DOHH2 (cell line): ENCODE results near the gene PPM1H.

Experiments
- H3F3A ChIP-seq: fragments of 200-600 bp; sonication (generic), shearing (Covaris generic); 2 replicates; pipeline ENCODE4 v1.6.0; 2016; ENCODE audit warnings: antibody characterized with exemption, mild to moderate bottlenecking; ENCODE audit not compliant: control insufficient read depth, insufficient read depth
- H3K27ac ChIP-seq: fragments of 200-600 bp; sonication (generic); 2 replicates; pipeline ENCODE4 v1.5.1; 2014; ENCODE audit warnings: low read depth, mild to moderate bottlenecking, low read length, moderate library complexity
- H3K27me3 ChIP-seq: fragments of 200-600 bp; sonication (generic); 2 replicates; pipeline ENCODE4 v1.6.1; 2014; ENCODE audit warnings: mild to moderate bottlenecking, low read length, mixed read lengths; ENCODE audit not compliant: control insufficient read depth
- H3K36me3 ChIP-seq: fragments of 200-600 bp; sonication (generic); 2 replicates; pipeline ENCODE4 v1.6.1; 2014; ENCODE audit warnings: mild to moderate bottlenecking, low read length, moderate library complexity, mixed read lengths; ENCODE audit not compliant: control insufficient read depth
- H3K4me1 ChIP-seq: fragments of 200-600 bp; sonication (generic); 2 replicates; pipeline ENCODE4 v1.6.1; 2014; ENCODE audit warnings: mild to moderate bottlenecking, low read length, mixed read lengths; ENCODE audit not compliant: control insufficient read depth
- H3K4me2 ChIP-seq: fragments of 200-600 bp; sonication (generic); 2 replicates; pipeline ENCODE4 v1.6.0; 2014; ENCODE audit warnings: mild to moderate bottlenecking, low read length, moderate library complexity
- H3K4me3 ChIP-seq: fragments of 200-600 bp; sonication (generic); 2 replicates; pipeline ENCODE4 v1.5.1; 2014; ENCODE audit warnings: mild to moderate bottlenecking, low read length, mixed read lengths
- H3K79me2 ChIP-seq: fragments of 200-600 bp; sonication (generic); 2 replicates; pipeline ENCODE4 v1.6.1; 2014; ENCODE audit warnings: mild to moderate bottlenecking, low read length, mixed read lengths; ENCODE audit not compliant: control insufficient read depth
- H3K9me2 ChIP-seq: fragments of 200-600 bp; sonication (generic); replicated peaks from 2 replicates; pipeline ENCODE4 v1.6.1; 2014; ENCODE audit warnings: mild to moderate bottlenecking, low read length, mixed read lengths; ENCODE audit not compliant: control insufficient read depth
- H3K9me3 ChIP-seq: fragments of 200-600 bp; sonication (generic); 2 replicates; pipeline ENCODE4 v1.6.1; 2014; ENCODE audit warnings: antibody characterized with exemption, low read length, mixed read lengths; ENCODE audit not compliant: control insufficient read depth, insufficient read depth
- H4K20me1 ChIP-seq: fragments of 200-600 bp; sonication (generic); 2 replicates; pipeline ENCODE4 v1.6.0; 2014; ENCODE audit warnings: low read depth, mild to moderate bottlenecking, antibody characterized with exemption, low read length, moderate library complexity; ENCODE audit not compliant: control insufficient read depth, insufficient read depth
- EZH2phosphoT487 ChIP-seq: fragments of 200-600 bp; sonication (generic); IDR thresholded peaks from 2 replicates; pipeline ENCODE4 v1.6.1; 2017; ENCODE audit warnings: borderline replicate concordance, mild to moderate bottlenecking, antibody characterized with exemption, low read length, moderate library complexity, mixed read lengths
- TF ChIP-seq, protein P1 (sequence below): fragments of 200-600 bp; sonication (generic); IDR thresholded peaks from one replicate; pipeline ENCODE4 v1.5.1; 2014; ENCODE audit warnings: antibody characterized with exemption, mild to moderate bottlenecking, low read depth, low read length; ENCODE audit not compliant: poor library complexity, severe bottlenecking

PPM1H gene

DNA sequence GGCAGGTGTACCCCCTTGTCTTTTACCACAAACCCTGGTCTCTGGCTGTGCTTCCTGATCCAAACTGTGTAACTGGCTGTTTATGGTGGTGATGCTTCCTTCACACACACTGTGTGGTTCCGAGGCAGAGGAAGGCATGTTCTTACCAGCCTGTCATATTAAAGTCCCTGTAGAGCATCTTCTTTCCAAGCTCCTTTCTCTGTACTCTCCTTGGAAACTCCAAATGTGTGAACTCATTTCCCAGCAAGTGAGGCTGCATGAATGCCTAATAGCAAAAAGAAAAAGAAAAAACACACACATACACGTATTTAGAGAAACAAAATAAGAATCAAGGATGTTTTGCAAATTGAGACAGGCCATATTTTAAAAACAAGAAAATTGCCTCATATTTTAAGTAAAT, 214.9 kb downstream of the PPM1H start:
- Histone ChIP-seq H3K9me2 (no peaks in the 10 kb centered on the region), H3K79me2 (no peaks in the 10 kb centered on the region), H3K4me2 (no peak overlapping the region), H3K27ac (no peak overlapping the region), H4K20me1 (no peaks in the 10 kb centered on the region), H3K36me3 (no peaks in the 10 kb centered on the region), H3K9me3 (no peaks in the 10 kb centered on the region), H3K4me3 (no peak overlapping the region), H3K4me1 (no peaks in the 10 kb centered on the region), H3F3A (no peaks in the 10 kb centered on the region), H3K27me3 (peaks cover 3% of the 10 kb centered on the region; the same call in 1 of the 2 replicates)
- TF ChIP-seq EZH2phosphoT487, result no peak
- TF ChIP-seq, protein P1, sequence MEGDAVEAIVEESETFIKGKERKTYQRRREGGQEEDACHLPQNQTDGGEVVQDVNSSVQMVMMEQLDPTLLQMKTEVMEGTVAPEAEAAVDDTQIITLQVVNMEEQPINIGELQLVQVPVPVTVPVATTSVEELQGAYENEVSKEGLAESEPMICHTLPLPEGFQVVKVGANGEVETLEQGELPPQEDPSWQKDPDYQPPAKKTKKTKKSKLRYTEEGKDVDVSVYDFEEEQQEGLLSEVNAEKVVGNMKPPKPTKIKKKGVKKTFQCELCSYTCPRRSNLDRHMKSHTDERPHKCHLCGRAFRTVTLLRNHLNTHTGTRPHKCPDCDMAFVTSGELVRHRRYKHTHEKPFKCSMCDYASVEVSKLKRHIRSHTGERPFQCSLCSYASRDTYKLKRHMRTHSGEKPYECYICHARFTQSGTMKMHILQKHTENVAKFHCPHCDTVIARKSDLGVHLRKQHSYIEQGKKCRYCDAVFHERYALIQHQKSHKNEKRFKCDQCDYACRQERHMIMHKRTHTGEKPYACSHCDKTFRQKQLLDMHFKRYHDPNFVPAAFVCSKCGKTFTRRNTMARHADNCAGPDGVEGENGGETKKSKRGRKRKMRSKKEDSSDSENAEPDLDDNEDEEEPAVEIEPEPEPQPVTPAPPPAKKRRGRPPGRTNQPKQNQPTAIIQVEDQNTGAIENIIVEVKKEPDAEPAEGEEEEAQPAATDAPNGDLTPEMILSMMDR, result no peak

DNA sequence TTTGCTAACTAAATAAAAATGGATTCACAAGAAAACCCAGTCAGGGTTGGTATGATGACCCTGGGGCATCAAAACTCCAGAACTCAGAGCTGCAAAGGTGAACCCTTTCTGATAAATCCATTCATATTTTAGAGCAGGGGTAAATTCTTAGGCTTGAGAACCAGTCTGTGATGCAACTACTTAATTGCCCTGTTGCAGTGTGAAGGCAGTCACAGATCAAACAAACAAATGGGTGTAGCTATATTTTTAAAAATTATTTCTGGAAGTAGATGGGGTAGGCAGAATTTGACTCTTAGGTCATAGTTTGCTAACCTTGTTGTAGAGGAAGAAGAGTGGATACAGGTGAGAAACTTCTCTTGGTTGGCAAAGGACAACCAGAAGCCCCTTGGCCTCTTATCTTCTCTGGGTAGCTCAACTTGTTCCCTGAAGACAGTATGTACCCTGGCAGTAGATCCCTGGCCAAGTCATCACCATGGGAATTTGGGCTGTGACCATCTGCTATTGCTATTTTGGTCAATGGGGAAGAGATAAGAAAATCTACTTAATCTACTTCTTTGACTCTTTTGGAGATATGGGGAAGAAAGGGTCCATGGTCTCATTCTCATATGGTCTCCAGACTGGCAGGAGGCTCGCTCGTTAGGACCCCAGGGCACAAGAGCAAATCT, 216.1 kb downstream of the PPM1H start:
- Histone ChIP-seq H3K9me3 (no peaks in the 10 kb centered on the region), H3K4me1 (no peaks in the 10 kb centered on the region), H3K36me3 (no peaks in the 10 kb centered on the region)

DNA sequence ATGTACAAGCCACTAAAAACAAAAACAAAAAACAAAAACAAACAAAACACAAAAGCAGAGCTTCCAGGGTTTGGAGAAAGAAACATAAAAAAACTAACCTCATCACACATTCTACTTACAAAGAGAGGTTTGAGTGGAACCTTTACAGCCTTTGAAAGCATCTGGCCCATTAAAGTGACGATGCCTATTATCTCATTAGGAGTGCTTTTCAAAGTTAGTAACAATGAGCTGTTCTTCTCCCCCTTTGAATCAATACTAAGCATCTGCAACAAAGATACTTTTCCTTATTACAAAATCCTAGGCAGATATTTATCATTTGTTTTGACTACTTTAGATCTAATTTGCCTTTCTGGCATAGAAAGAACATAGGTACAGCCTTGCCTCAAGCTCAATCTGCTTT, 217.3 kb downstream of the PPM1H start:
- H3K27ac ChIP-seq, result no peak overlapping the region

More for the DNA sequence above, 216.1 kb downstream of the PPM1H start:
- Histone ChIP-seq H3K27me3 (peaks cover 3% of the 10 kb centered on the region; the same call in 1 of the 2 replicates), H3F3A (no peaks in the 10 kb centered on the region), H3K4me3 (no peak overlapping the region), H3K9me2 (no peaks in the 10 kb centered on the region), H4K20me1 (no peaks in the 10 kb centered on the region), H3K79me2 (no peaks in the 10 kb centered on the region), H3K4me2 (no peak overlapping the region), H3K27ac (no peak overlapping the region)
- TF ChIP-seq, protein P1, result no peak
- no peak for TF ChIP-seq EZH2phosphoT487

DNA sequence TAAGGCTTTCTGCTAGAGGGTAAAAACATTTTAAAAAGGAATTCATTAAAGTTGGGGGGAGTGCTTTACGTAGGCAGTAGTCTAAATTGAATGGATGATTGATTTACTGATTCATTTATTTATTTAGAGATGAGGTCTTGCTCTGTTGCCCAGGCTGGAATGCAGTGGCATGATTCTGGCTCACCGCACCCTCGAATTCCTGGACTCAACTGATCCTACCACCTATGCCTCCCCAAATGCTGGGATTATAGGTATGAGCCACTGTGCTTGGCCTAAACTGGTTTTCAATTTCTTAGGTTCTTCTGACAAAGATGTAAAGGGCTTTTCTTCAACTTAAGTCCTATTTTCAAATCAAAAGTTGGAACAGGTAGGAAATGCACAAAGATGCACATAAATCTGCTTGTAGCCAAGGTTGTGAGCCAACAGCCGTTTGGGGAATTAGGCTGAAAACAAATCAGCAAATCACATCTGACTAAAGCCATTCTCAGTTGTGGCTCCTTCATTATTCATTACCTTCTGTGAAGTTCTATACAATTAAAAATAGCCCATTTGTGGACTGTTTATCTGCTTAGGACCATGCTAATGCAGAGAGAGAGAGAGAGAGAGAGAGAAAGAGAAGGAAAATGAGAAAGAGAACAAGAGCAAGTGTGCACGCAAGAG, 218.0 kb downstream of the PPM1H start:
- Histone ChIP-seq H3K4me2 (no peak overlapping the region), H4K20me1 (no peaks in the 10 kb centered on the region), H3K4me1 (no peaks in the 10 kb centered on the region)

More for the DNA sequence above, 217.3 kb downstream of the PPM1H start:
- Histone ChIP-seq H3K4me2 (no peak overlapping the region), H3K4me1 (no peaks in the 10 kb centered on the region), H3K4me3 (no peak overlapping the region), H3K27me3 (peaks cover 3% of the 10 kb centered on the region; the same call in 1 of the 2 replicates), H3K36me3 (no peaks in the 10 kb centered on the region), H3K9me2 (no peaks in the 10 kb centered on the region), H3K79me2 (no peaks in the 10 kb centered on the region), H4K20me1 (no peaks in the 10 kb centered on the region), H3K9me3 (no peaks in the 10 kb centered on the region), H3F3A (no peaks in the 10 kb centered on the region)
- TF ChIP-seq EZH2phosphoT487, result no peak

More for the DNA sequence above, 218.0 kb downstream of the PPM1H start:
- TF ChIP-seq EZH2phosphoT487, result no peak
- TF ChIP-seq, protein P1, result no peak
- no peaks in the 10 kb centered on the region for H3K9me3 ChIP-seq
- peaks cover 3% of the 10 kb centered on the region; the same call in 1 of the 2 replicates for H3K27me3 ChIP-seq
- no peaks in the 10 kb centered on the region for H3K36me3 ChIP-seq
- H3K79me2 ChIP-seq, result no peaks in the 10 kb centered on the region
- no peaks in the 10 kb centered on the region for H3K9me2 ChIP-seq
- H3K27ac ChIP-seq, result no peak overlapping the region
- no peak overlapping the region for H3K4me3 ChIP-seq
- no peaks in the 10 kb centered on the region for H3F3A ChIP-seq
